ENCODE data around the gene IRX4. TPM values are rescaled to one million over a fixed set of nuclear protein-coding genes. Genes with fewer than 3 reads are reported as not detected.

Gene IRX4
- total and polyA plus RNA-seq, 4 donors, result 0.06 to 0.54 (median 0.34) TPM

GRCh38 chr5:1880377-1881025, 2.2 kb downstream of the IRX4 start:
- no peak overlapping the region for H3K4me3 ChIP-seq (ENCODE audit: low read depth, low read length)
- WGBS (ENCODE audit: insufficient coverage), result 9% methylated on average over 10 of the region's 19 CpGs
- H3K27me3 ChIP-seq (ENCODE audit: control insufficient read depth, insufficient read depth, low read length), result peaks cover 98% of the 10 kb centered on the region
- peaks cover 44% of the 10 kb centered on the region for H3K4me1 ChIP-seq (ENCODE audit: control insufficient read depth, insufficient read depth, low read length)
- H3K27ac ChIP-seq (ENCODE audit: low read depth, low read length), result no peak overlapping the region
- H3K36me3 ChIP-seq (ENCODE audit: control insufficient read depth, insufficient read depth, low read length), result no peaks in the 10 kb centered on the region
- H3K9me3 ChIP-seq (ENCODE audit: control insufficient read depth, insufficient read depth, low read length), result no peaks in the 10 kb centered on the region
- DNase-seq (ENCODE audit: low read depth in 4 of 6, low spot score in 6 of 6), result no peak

- 9% methylated on average over 41 of the region's 48 CpGs for WGBS (ENCODE audit: insufficient coverage)
- no peak overlapping the region for H3K27ac ChIP-seq (ENCODE audit: low read depth, low read length)
Measured at GRCh38 chr5:1879292-1880263, 3.1 kb downstream of the IRX4 start.

GRCh38 chr5:1878050-1878849, 4.5 kb downstream of the IRX4 start:
- no peaks in the 10 kb centered on the region for H3K36me3 ChIP-seq (ENCODE audit: control insufficient read depth, insufficient read depth, low read length)
- no peak overlapping the region for H3K4me3 ChIP-seq (ENCODE audit: low read depth, low read length)
- no peaks in the 10 kb centered on the region for H3K9me3 ChIP-seq (ENCODE audit: control insufficient read depth, insufficient read depth, low read length)
- peaks cover 98% of the 10 kb centered on the region for H3K27me3 ChIP-seq (ENCODE audit: control insufficient read depth, insufficient read depth, low read length)
- H3K27ac ChIP-seq (ENCODE audit: low read depth, low read length), result no peak overlapping the region
- 2% methylated on average over 73 of the region's 79 CpGs for WGBS (ENCODE audit: insufficient coverage)
- H3K4me1 ChIP-seq (ENCODE audit: control insufficient read depth, insufficient read depth, low read length), result peaks cover 43% of the 10 kb centered on the region
- DNase-seq (ENCODE audit: low read depth in 4 of 6, low spot score in 6 of 6), result no peak

More at GRCh38 chr5:1879292-1880263, 3.1 kb downstream of the IRX4 start:
- Histone ChIP-seq H3K27me3 (ENCODE audit: control insufficient read depth, insufficient read depth, low read length) (peaks cover 98% of the 10 kb centered on the region), H3K4me1 (ENCODE audit: control insufficient read depth, insufficient read depth, low read length) (peaks cover 53% of the 10 kb centered on the region), H3K4me3 (ENCODE audit: low read depth, low read length) (no peak overlapping the region), H3K36me3 (ENCODE audit: control insufficient read depth, insufficient read depth, low read length) (no peaks in the 10 kb centered on the region), H3K9me3 (ENCODE audit: control insufficient read depth, insufficient read depth, low read length) (no peaks in the 10 kb centered on the region)
- no peak for DNase-seq (ENCODE audit: low read depth in 4 of 6, low spot score in 6 of 6)

- H3K4me1 ChIP-seq (ENCODE audit: control insufficient read depth, insufficient read depth, low read length), result peaks cover 35% of the 10 kb centered on the region
- H3K27ac ChIP-seq (ENCODE audit: low read depth, low read length), result no peak overlapping the region
- H3K36me3 ChIP-seq (ENCODE audit: control insufficient read depth, insufficient read depth, low read length), result no peaks in the 10 kb centered on the region
- no peak overlapping the region for H3K4me3 ChIP-seq (ENCODE audit: low read depth, low read length)
- peaks cover 98% of the 10 kb centered on the region for H3K27me3 ChIP-seq (ENCODE audit: control insufficient read depth, insufficient read depth, low read length)
- DNase-seq (ENCODE audit: low read depth in 4 of 6, low spot score in 6 of 6), result no peak
- WGBS (ENCODE audit: insufficient coverage), result 5% methylated on average over 39 of the region's 46 CpGs
- H3K9me3 ChIP-seq (ENCODE audit: control insufficient read depth, insufficient read depth, low read length), result no peaks in the 10 kb centered on the region
Measured at GRCh38 chr5:1877103-1878049, 5.3 kb downstream of the IRX4 start.

- no peak overlapping the region for H3K4me3 ChIP-seq (ENCODE audit: low read depth, low read length)
- no peaks in the 10 kb centered on the region for H3K36me3 ChIP-seq (ENCODE audit: control insufficient read depth, insufficient read depth, low read length)
- H3K9me3 ChIP-seq (ENCODE audit: control insufficient read depth, insufficient read depth, low read length), result no peaks in the 10 kb centered on the region
- H3K27ac ChIP-seq (ENCODE audit: low read depth, low read length), result no peak overlapping the region
- no peak for DNase-seq (ENCODE audit: low read depth in 4 of 6, low spot score in 6 of 6)
- peaks cover 29% of the 10 kb centered on the region for H3K4me1 ChIP-seq (ENCODE audit: control insufficient read depth, insufficient read depth, low read length)
- 1% methylated on average over 38 of the region's 43 CpGs for WGBS (ENCODE audit: insufficient coverage)
- peaks cover 96% of the 10 kb centered on the region for H3K27me3 ChIP-seq (ENCODE audit: control insufficient read depth, insufficient read depth, low read length)
Measured at GRCh38 chr5:1876660-1877064, 6.1 kb downstream of the IRX4 start.

GRCh38 chr5:1875843-1876659, 6.7 kb downstream of the IRX4 start:
- Histone ChIP-seq H3K4me3 (ENCODE audit: low read depth, low read length) (no peak overlapping the region), H3K36me3 (ENCODE audit: control insufficient read depth, insufficient read depth, low read length) (no peaks in the 10 kb centered on the region), H3K27me3 (ENCODE audit: control insufficient read depth, insufficient read depth, low read length) (peaks cover 90% of the 10 kb centered on the region), H3K9me3 (ENCODE audit: control insufficient read depth, insufficient read depth, low read length) (no peaks in the 10 kb centered on the region), H3K4me1 (ENCODE audit: control insufficient read depth, insufficient read depth, low read length) (peaks cover 25% of the 10 kb centered on the region), H3K27ac (ENCODE audit: low read depth, low read length) (no peak overlapping the region)
- DNase-seq (ENCODE audit: low read depth in 4 of 6, low spot score in 6 of 6), result peak in 2 of 6 donors; percentile 25 to 44
- under 1% methylated on average over 60 of the region's 61 CpGs for whole genome bisulfite sequencing (ENCODE audit: insufficient coverage)

GRCh38 chr5:1875281-1875842, 7.4 kb downstream of the IRX4 start:
- WGBS (ENCODE audit: insufficient coverage), result 1% methylated on average over 32 of the region's 36 CpGs
- Histone ChIP-seq H3K4me3 (ENCODE audit: low read depth, low read length) (no peak overlapping the region), H3K9me3 (ENCODE audit: control insufficient read depth, insufficient read depth, low read length) (no peaks in the 10 kb centered on the region), H3K27ac (ENCODE audit: low read depth, low read length) (no peak overlapping the region), H3K27me3 (ENCODE audit: control insufficient read depth, insufficient read depth, low read length) (peaks cover 84% of the 10 kb centered on the region), H3K4me1 (ENCODE audit: control insufficient read depth, insufficient read depth, low read length) (peaks cover 22% of the 10 kb centered on the region), H3K36me3 (ENCODE audit: control insufficient read depth, insufficient read depth, low read length) (no peaks in the 10 kb centered on the region)
- no peak for DNase-seq (ENCODE audit: low read depth in 4 of 6, low spot score in 6 of 6)

GRCh38 chr5:1874771-1875220, 7.9 kb downstream of the IRX4 start:
- no peaks in the 10 kb centered on the region for H3K9me3 ChIP-seq (ENCODE audit: control insufficient read depth, insufficient read depth, low read length)
- H3K27ac ChIP-seq (ENCODE audit: low read depth, low read length), result no peak overlapping the region
- no peaks in the 10 kb centered on the region for H3K36me3 ChIP-seq (ENCODE audit: control insufficient read depth, insufficient read depth, low read length)
- H3K4me1 ChIP-seq (ENCODE audit: control insufficient read depth, insufficient read depth, low read length), result peaks cover 22% of the 10 kb centered on the region
- peaks cover 78% of the 10 kb centered on the region for H3K27me3 ChIP-seq (ENCODE audit: control insufficient read depth, insufficient read depth, low read length)
- under 1% methylated on average over 29 of the region's 36 CpGs for WGBS (ENCODE audit: insufficient coverage)
- DNase-seq (ENCODE audit: low read depth in 4 of 6, low spot score in 6 of 6), result peak in 2 of 6 donors; percentile 29 to 76
- no peak overlapping the region for H3K4me3 ChIP-seq (ENCODE audit: low read depth, low read length)
